ENCODE data around the gene RIMBP2.

RIMBP2 gene

GRCh38 chr12:130394906-130395305 lies 321.2 kb downstream of the RIMBP2 start:
- DNase-seq = peak; percentile 8

DNA sequence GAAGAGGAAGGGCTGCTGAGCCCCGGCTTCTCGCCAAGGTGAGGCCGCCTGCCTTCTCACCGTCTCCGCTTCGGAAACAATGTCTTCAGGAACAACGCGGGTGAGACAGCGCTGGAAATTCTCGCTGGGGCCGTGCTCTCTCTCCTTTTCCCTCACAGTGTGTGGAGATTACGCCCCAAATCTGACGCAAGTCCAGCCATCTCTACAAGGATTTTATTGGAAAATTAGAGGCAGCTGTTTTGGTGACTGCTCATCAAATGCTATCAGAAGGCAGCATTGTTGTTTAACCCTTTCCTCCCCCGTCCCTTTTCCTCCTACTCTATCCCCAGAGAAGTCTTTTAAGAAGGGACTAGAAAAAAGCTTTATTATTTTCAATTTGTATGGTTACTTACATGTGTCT lies 324.9 kb downstream of the RIMBP2 start:
- no peak for DNase-seq

DNA sequence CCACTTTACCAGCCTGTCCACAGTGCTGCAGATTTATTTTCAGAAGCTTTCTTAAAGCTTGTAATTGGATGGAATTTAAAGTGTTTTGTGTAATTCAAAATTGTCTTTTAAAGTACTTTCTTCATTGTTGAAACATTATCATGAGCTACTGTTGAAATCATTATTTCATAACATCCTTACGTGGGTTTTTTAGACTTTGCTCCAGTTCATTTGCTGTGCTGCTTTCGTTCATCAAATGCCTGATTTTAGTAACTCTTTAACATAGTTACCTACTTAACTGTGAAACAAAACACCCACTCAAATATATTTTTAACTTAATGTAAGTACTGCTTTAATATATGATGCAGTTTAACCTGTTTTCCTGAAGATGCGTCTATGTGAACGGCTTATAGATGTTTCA lies 330.9 kb downstream of the RIMBP2 start:
- DNase-seq = no peak

DNA sequence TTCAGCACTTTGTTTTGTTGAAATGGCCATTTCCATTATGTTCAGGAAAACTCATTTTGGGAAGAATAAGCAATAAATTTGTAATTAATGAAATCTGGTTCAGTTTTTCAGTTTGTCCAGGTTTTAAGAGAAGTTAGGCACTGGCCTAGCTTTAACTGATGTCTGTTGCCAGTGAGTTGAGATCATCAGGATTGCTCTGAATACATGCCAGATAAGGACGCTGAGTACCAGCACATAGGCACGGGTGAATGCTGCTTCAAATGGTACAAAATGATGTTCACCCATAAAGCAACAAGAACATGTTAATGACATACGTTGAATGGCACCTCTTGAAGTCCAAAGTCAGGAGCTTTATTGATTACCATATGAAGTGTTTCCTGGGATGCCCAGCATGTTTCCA lies 331.9 kb downstream of the RIMBP2 start:
- no peak for DNase-seq

DNA sequence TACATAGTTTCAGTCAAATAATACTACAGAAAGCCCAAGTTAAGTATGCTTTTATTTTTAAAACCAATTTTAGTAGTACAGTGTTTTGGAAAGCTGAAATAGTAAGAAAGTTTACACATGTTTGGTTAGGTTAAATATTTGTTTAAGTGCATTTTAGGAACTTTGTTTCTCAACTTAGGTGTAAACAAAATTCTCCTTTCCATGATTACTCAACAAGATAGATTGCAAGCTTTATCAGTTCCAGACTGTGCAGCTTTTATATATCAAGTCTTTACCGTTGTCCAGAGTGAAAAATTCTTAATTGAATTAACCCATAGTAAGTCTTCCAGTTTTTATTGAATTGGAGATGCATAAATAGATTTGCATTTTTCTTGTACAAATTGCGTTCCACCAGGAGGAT lies 333.3 kb downstream of the RIMBP2 start:
- no peak for DNase-seq

GRCh38 chr12:130375296-130376287 lies 340.5 kb downstream of the RIMBP2 start:
- DNase-seq = no peak

DNA sequence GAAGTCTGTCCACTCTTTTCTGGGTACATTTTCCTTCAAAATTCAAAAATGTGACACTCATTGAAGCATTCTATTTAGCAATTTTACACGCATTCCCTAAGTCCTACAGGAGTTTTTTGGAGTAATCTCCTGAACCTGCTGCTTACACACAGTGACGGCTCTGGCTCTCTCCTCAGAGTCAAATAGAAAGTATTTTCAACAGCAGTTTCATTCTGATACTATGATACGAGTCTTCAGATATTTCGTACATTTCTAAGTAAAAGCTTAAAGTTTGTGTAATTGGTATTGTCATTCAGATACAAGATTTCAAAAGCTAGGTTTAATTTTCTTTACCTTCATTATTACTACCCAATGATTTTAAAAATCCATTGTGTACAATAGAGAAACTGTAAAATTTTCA lies 342.0 kb downstream of the RIMBP2 start:
- peak; percentile 19 for DNase-seq

DNA sequence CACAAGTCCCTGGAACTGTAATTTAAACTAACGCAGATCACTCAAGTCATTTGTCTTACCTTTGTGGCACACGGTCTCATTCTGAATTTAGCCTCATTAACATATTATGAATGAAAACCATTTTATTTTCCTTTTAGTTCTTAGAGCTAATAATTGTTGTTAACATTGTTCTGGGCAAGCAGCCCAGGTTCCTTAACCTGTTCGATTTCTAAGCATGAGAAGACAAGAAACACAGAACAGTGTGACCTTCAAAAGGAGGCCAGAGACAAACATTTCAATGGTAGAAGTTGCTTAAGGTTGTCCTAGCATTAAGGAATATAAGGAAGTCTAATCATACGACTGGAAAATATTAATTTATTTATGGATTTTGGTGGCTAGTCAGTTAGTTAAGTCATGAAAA lies 343.2 kb downstream of the RIMBP2 start:
- no peak for DNase-seq

DNA sequence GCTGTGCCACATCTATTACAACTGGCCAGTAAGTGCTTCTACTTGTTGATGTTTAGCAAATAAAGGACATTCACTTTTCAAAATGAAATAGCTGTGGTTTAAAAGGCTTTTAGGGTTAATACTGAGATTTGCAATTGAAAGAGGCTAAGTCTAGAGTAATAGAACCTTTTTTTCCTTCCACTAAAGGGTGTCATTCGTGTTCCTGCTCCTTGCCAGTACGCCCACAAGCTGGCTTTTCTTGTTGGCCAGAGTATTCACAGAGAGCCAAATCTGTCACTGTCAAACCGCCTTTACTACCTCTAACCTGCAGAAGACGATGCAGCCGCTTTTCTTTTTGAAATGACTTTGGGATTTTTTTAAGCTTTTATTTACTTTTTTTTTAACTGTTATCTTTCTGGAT lies 344.8 kb downstream of the RIMBP2 start:
- DNase-seq = no peak

GRCh38 chr12:130369816-130370215 lies 346.3 kb downstream of the RIMBP2 start:
- DNase-seq = no peak

- no peak for DNase-seq
Observed at GRCh38 chr12:130367523-130367922, 348.6 kb downstream of the RIMBP2 start.

DNA sequence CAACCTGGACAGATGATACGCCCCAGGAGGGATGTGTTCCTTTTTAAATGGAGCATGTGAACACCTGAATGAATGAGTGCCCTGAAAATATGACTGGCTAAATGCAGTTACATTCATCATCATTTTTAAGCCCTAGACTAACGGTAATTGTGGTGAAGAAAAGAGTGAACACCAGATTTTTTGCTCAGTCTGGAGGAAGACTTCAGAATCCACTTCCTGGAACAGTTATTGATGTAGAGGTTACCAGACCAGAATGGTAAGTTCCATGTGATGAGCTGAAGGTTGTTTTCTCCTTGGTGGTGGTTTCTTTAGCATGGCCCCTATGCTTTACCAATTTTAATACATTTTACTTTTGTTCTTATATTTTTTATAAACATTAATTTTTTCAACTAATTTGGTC lies 349.1 kb downstream of the RIMBP2 start:
- DNase-seq = no peak

- DNase-seq = no peak
Observed at GRCh38 chr12:130366159-130366558, 349.9 kb downstream of the RIMBP2 start.

- DNase-seq = no peak
Observed at GRCh38 chr12:130364578-130364977, 351.5 kb downstream of the RIMBP2 start.

DNA sequence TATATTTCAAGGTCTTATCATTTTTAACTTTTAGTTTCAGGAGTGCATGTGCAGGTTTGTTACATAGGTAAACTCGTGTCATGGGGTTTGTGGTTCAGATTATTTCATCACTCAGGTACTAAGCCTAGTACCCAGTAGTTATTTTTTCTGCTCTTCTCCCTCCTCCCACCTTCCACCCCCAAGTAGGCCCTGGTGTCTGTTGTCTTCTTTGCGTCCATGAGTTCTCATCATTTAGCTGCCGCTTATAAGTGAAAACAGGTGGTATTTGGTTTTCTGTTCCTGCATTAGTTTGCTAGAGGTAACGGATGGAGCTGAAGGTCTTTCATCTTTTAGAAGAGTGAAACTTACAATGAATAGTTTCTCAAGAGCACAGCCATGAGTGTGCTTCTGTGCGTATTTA lies 354.0 kb downstream of the RIMBP2 start:
- no peak for DNase-seq

DNA sequence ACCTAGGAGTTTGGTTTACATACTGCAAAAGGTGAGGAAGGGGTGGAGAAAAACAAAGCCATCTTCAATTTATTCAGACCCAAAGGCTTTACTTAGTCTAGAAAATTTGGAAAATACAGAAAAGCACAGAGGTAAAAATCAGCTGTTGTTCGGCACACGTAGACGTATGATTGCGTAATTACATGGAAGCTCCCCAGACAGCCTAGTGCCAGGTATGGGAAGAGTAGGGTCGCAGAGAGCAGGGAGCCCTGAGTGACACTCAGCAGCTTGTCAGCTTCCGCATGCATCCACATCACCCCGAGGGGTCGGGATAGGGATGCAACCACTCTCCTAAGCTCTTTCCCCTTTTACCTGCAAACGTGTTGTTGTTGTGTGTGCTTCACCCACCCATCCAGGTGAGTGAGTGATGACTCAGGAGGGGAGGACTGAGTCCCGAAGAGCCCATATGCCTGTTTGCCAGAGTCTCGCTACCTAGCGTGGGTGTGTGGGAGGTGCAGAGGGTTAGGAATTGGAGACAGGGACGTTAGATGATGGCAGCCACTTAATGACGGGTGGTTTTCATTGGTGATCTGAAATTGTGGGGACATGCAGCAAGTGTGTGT lies 358.3 kb downstream of the RIMBP2 start:
- DNase-seq = no peak

DNA sequence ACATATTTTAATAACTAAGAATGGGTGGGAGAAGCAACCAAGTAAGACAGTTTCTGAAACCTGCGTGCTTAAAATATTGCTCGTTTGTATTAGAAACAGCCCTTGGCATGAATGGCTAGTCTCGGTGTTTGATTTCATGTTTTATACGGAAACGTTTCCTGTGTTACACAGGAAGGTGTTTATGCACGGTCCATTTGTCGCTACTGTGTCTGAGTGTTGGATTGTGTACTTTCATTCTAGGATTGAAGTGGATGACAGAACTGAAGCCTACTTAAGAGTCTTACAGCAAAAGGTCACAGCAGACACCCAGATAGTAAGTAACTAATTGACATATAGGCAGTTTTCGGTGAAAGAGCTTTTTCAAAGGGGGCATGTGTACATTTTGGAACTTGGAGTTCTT lies 358.9 kb downstream of the RIMBP2 start:
- DNase-seq = no peak

DNA sequence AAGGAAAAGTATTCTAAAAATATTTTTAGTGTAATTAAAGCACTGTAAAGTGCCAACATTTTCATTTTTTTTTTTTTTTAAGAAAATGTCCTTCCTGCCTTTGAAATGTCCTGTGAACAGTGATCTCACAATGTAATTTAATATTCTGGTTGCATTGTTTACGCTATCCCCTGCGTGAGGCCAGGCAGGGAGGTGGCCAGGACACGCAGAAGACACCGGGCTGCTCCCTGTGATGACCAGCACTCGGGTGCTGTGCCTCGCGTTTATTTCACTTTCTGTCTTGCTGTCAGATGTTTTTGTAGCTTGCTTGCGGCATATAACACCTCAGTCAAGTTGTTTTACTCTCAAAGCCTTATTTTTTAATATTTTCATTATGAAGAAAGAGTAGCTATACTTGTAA lies 359.9 kb downstream of the RIMBP2 start:
- no peak for DNase-seq

- no peak for DNase-seq
Observed at GRCh38 chr12:130354407-130354806, 361.7 kb downstream of the RIMBP2 start.

- DNase-seq = no peak
Observed at GRCh38 chr12:130353081-130353480, 363.0 kb downstream of the RIMBP2 start.

- no peak for DNase-seq
Observed at GRCh38 chr12:130351326-130351725, 364.8 kb downstream of the RIMBP2 start.

- no peak for DNase-seq
Observed at GRCh38 chr12:130350715-130351114, 365.4 kb downstream of the RIMBP2 start.

DNA sequence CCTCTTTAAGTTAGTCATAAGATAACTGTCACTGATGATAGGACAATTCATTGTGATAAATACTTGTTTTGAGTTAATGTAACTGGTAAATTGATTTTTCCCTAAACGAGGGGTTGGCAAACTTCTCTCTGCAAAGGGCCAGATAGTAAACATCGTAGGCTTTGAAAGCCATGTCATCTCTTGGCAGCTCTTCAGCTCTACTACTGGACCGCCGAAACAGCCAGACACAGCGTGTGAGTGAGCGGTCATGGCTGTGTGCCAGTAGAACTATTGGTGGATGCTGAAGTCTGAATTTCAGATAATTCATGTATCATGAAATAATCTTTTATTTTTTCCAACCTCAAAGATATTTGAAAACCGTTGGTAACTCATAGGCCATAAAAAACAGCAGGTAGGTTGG lies 368.5 kb downstream of the RIMBP2 start:
- no peak for DNase-seq

Measured in activated CD4-positive, alpha-beta T cell treated with anti-CD3 and anti-CD28 coated beads, Interleukin-10, Interleukin-2, amounts not matched to agents 100 ng/mL and 50 ng/mL, durations not matched to agents 16 hours and 8 hours (primary cell).